ENCODE data around the gene PIK3AP1.

Gene PIK3AP1

DNA sequence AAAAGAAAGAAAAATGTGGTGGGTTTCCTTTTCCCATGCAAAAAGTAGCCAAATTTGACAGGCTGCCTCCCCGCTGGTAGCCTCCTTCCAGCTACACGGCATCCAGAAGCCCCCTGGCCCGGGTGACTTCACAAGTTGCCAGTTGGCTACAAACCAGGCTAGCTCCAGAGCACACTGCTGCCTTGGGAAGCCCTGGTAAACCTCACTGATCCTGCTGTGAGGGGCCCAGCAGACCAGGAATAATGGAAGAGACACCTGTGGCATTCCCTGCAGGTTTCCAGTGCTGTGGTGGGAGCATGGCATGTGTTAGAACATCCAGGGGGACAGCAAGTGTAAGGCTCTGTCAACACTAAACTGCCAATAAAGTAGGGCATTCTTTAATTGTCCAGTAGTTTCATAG, 77.8 kb downstream of the PIK3AP1 start:
- DNase-seq (ENCODE audit: low read depth): no peak

DNA sequence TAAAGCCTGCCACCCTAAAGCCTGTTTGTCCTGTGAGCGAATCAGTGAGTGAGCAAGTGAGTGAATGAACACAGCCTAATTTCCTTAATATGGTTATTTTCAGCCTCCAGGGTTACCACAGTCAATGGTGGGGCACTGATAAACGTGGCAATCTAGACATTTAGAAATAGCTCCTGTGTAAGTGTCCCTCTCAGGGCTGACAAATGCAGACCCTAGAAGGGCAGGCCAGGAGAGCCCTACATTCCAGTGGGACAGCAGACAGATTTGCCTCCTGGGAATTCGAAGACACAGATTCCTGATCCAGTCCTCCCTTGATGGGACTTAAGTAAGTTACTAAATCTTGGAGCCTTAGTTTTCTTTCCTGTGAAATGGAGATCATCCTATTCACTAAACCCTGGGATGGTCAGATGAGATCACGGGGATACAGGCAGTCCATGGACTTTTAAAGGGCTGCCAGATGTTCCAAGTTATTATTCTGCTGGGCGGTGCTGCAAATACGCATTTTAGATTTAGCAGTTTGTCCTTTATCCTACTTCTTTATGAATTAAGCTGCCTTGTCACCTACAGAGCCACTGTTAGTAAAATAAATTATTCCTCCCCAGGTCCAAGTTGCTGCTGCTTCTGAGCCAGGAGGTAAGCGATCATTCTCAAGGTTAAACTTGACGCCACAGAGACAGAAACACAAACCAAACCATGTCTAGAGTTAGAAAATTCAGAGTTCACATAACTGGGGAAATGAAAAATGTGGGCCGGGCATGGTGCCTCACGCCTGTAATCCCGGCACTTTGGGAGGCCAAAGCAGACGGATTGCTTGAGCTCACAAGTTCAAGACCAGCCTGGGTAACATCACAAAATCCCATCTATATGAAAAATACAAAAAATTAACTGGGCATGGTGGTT, 78.7 kb downstream of the PIK3AP1 start:
- no peak for DNase-seq (ENCODE audit: low read depth)

DNA sequence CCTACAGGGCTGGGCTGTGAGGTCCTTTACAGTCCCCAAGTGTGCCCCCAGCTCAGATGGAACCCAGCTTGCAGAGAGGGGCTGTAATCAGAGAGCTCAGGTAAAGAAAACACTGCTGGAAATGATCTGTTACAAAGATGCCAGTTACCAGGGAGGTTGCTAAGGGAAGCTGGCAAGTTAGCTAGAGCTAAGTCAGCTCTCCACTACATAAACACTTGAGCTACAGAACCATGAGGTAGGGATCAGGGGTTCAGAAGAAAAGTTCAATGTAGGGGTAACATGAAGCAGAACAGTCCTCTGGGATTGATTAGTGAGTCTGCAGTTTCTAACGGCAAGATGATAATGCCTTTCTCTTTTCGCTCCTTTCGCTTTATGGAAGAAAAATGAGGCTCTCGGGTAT, 80.4 kb downstream of the PIK3AP1 start:
- DNase-seq (ENCODE audit: low read depth): no peak

DNA sequence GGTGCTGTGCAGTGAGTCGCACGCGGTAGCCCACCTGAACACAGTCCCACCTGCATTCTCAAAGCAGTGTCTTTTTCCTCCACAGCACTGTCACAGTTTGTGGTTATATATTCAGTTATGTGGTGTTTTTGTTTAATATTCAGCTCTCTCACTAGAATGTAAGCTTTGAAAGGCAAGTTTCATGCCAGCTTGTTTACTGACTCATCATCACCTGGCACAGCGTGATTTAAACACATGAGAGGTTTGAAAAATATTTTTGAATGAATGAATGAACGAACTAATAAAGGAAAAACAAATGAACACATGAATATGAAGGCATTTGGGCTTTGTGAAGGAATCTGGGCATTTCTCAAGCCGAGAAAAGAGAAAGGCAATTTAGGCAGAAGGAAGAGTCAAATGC, 81.6 kb downstream of the PIK3AP1 start:
- DNase-seq (ENCODE audit: low read depth): no peak

DNA sequence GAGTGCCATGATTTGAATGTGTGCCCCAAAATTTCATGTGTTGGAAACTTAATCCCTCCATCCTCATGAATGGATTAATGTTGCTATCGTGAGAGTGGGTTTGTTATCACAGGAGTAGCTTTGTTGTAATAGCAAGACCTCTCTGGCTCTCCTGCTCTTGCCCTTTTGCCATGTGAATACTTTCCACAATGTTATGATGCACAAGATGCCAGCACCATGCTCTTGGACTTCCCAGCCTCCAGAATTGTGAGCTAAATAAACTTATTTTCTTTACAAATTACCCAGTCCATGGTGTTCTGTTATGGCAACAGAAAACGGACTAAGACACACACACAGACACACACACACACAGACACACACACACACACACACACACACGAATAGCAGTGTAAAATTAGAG, 82.2 kb downstream of the PIK3AP1 start:
- no peak for DNase-seq (ENCODE audit: low read depth)

DNA sequence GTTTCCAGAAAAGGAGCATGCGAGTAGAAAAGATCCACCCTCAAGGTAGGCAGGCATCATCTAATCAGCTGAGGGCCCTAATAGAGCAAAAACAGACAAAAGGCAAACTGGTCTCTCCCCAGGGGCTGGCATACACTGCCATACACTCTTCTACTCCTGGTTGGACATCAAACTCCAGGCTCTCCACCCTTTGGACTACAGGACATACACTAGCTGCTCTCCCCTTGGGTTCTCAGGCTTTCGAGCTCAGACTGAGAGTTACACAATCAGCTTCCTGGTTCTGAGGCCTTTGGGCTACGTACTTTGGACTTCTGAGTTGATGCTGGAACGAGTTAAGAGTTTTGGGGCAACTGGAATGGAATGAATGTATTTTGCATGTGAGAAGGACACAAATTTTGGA, 82.6 kb downstream of the PIK3AP1 start:
- DNase-seq (ENCODE audit: low read depth): no peak

DNA sequence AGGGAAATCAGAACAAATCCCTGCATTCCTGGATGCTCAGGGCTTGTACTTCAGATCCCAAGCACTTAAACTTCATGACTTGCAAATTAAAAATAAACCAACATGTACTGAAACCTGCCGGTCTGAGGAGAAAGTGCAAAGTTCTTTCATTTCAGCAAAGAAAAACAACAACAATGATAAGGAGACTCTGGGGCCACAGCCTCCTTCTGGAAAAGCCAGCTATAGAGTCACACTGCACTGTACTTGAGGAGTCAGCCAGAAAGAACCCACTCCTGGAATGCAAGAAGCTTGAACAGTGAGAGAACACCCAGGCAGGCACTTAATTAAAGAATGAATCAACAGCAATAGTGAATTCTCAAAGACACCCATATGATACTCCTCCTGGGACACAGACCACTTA, 83.8 kb downstream of the PIK3AP1 start:
- no peak for DNase-seq (ENCODE audit: low read depth)

DNA sequence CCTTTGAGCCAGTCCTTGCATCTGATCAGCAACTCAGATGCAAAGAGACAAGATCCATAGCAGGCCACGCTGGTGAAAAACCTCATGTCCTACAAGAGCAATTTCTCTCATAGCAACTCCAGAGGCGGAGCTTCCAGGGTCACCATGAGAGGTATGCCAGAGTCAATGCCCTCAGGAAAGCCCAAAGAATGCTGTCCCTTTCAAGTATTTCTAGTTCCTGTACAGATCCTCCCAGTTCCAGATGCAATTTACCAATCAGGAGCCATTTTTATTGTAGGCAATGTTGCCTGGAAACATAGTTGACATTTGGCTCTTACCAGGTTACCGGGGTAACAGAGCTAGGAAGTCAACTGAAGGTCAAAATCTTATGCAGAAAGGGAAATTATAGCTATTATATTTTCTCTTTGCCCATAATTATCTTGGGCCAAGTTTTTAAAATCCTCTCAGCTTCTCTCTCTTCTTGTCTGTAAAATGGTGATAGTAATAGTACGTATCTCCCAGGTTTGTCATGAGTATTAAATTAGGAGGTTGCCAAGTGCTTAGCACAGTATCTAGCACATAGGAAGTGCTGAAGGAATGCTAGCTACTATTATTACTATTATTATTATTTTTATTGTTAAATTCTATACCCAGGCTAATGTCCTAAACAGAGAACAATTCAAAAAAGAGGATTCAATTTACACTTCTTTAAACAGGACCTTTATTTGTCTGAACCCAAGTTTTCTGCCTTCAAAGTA, 87.2 kb downstream of the PIK3AP1 start:
- DNase-seq (ENCODE audit: low read depth): no peak

DNA sequence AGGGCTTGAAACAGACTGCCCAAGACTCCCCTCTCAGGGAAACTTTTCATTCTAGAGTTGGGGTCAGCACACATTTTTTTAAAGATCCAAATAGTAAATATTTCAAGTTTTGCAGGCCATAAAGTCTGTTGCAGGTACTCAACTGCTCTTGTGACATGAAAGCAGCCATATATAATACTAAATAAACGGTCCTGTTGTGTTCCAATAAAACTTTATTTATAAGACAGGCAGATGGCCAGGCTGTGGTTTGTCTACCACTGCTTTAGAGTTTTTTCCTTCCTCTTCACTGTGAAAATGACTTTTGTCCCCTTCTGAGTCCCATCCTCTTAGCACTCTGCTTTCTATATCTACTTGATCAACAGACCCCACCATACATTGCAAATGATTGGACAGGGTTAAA, 93.0 kb downstream of the PIK3AP1 start:
- no peak for DNase-seq (ENCODE audit: low read depth)

DNA sequence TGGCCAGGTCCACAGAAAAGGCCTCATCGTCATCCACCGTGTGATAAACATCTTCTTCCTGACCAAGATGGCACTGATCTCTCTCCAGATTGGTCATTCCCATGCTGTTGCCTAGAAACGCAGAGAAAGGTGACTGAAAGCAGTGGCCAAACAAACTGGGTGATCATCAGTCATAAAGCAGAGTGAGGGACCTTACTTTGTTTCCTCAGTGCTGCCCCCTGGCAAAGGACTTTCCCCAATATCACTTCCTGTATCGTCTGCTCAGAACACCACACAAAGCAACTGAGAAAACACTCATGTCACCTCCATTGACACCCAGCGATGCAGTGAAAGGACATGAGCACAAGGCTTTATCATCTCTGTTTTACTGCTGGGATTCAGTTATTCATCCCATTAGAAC, 93.5 kb downstream of the PIK3AP1 start:
- DNase-seq (ENCODE audit: low read depth): no peak

DNA sequence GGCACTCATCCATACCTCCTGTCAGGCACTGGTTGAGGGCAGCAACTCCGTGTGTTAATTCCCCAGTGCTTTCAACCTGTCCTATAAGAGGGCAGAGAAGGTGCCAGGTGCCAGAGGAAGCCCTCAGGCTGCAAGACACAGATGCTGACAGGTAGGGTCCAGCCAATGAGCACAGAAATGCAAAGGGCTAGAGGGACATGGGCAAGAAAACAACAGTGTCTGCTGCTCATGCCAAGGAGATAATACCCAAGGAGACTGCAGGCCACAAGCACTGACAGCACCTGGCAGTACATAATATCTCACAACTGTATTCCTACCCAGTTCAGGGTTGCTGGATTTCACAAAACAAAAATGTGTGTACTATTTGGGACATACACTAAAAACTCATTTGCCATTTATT, 95.1 kb downstream of the PIK3AP1 start:
- DNase-seq (ENCODE audit: low read depth): no peak

DNA sequence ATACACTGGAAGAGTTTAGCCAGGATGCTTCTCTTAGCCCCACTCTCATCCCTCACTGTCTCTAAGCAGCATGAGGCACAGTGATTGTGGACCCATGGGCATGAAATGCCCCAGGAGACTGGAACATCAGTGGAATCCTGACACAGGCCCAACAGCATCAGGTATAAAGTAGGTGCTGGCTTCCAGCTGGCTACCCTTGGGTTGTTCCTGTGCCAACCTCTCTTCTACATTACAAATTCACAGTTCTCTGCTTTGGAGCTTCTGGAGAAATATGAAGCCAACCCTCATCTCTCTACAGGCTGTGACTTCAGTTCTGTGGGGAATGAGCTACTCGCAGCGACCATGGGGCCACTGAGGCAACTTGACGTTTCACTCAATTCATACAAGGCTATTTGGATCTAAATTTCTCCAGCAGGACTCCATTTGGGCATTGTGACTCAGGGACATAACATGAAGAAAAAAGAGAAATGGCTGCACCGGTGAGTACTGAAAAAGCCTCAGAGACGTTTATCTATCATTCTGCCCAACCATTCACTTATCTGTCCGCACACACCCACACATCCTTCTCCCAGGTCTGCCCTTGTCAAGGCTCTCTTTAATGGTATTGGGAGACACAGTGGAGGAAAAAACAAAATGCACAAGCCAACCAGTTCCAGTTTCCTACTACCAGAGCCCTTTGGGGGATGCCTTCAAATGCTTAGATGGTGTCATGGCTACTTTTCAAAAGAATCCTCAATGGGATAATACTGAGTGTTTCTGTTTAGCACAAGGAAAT, 98.1 kb downstream of the PIK3AP1 start:
- DNase-seq (ENCODE audit: low read depth): no peak

DNA sequence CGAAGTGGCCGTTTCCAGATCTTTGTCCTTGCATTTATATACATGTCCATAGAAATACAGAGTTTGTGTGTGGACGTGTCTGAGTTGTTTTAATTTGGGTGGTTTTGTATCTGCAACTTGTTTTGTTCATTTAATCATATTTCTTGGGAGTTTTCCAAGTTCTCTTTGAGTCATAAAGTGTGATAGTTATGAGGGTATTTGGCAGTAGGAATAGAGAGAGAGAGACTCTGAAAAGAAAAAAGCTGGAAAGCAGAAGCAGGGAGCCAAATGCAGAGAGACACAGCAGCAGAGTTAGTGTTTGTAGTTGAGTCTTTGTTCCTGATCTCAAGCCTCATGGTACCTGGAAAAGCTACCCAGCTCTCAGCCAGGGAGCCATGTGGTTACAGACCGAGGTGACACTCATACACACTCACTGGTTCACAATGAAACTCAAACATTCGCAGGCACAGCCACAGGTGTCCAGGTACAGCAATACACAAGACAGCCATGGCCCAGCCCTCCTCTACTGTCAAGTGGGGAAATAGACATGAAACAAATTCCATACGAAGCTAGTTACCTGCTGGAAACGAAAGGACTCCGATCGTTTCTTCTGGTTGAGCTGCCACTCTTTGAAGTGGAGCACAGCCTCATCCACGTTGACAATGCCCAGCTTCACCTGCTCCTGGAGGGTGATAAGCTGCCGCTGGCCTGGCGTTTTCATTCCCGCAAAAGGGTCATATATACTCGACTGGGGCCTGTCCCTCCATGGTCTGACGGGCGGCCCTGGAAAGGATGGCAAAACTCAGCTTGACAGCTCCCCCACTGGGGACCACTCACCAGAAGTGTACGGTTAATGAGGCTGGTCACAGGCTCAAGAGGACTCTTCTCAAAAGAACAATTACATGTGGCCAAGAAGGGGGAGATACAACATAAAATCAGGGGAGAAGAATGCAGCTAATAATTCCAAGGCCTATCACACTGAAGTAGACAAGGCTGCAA, 100.2 kb downstream of the PIK3AP1 start:
- no peak for DNase-seq (ENCODE audit: low read depth)

DNA sequence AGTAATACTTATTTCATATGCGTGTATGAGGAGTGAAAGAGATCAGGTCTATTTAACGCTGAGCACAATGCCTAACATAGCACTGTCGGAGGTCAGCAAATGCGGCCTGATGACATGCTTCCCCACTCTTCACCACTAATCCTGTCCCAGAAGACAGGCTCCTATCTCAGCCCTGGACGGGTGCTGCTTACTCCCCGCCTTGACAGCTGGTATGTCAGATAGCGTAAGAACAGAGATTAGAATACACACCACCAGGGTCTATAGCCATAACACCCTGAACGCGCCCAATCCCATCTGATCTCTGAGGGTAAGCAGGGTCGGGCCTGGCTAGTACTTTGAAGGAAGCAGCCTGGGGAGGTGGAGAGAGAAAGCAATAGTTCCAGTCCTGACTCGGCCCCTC, 101.2 kb downstream of the PIK3AP1 start:
- no peak for DNase-seq (ENCODE audit: low read depth)

DNA sequence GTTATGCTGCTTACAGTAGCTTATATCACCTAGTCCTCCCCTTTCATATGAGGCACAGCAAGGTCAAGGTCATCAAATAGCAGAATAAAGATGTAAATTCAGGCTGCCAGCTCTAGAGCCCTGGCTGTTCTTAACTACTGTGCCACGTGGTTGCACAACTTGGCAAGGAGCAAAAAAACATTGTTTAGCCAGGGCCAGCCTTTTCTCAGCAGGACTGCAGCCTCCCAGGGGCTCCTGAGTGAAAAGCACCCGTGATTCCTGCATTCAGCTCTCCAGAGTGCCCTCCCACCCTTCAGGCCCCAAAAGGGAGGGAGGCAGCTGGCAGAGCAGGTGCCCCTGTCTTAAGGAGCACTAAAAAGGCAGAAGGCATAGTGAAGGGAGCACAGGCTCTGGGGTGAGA, 101.7 kb downstream of the PIK3AP1 start:
- DNase-seq (ENCODE audit: low read depth): no peak

DNA sequence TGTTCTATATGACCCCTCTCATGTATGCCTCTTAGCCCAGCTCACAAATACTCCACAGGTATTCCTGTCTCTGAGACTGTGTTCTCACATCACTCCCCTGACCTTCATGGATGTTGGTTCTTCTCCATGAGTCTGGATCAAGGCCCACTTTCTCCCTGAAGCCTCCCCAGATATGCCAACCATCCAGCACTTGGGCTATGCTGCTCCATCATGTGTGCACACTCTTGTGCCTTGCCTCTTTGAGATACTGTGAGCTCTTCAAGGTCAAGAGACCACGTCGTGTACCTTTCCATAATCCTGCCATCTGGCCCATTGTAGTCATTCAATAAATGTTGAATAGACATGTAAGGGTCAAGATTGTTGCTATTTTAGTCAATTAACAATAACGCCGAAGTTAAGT, 103.4 kb downstream of the PIK3AP1 start:
- no peak for DNase-seq (ENCODE audit: low read depth)

DNA sequence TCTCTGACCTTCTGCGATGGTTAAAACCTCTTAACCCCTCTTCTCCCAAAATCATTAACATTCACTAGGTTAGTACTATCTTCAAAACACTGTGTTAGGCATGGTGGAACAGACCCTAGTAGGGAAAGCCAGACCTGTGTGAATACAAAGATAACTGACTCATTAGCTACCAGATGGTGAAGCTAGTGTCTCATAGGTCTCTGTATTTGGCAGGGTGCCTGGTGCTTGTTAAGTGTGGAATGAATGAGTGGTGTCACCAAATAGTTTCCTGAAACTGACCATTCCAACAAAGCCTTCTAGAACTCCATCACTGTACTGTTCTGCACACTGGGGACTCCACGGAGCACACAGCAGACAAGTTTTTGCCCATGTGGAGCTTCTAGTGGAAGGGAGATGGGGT, 105.8 kb downstream of the PIK3AP1 start:
- DNase-seq (ENCODE audit: low read depth): no peak

DNA sequence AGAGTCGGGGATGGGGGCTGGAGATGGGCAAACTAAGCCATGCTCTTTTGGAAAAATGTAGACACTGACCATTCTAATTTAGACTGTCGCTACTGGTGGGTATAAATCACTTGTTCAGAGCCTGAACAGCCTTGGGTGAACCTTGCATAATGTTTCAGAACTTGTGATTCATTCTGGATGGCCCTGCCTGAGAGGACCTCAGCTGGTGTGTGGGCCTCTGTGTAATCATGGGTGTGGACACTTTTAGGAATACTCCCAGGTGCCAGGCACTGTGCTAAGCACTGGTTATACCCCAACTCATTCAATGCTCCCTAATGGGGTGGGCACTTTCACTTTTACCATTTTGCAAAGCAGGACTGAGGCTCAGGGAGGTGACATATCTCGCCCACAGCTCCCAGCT, 106.7 kb downstream of the PIK3AP1 start:
- no peak for DNase-seq (ENCODE audit: low read depth)

DNA sequence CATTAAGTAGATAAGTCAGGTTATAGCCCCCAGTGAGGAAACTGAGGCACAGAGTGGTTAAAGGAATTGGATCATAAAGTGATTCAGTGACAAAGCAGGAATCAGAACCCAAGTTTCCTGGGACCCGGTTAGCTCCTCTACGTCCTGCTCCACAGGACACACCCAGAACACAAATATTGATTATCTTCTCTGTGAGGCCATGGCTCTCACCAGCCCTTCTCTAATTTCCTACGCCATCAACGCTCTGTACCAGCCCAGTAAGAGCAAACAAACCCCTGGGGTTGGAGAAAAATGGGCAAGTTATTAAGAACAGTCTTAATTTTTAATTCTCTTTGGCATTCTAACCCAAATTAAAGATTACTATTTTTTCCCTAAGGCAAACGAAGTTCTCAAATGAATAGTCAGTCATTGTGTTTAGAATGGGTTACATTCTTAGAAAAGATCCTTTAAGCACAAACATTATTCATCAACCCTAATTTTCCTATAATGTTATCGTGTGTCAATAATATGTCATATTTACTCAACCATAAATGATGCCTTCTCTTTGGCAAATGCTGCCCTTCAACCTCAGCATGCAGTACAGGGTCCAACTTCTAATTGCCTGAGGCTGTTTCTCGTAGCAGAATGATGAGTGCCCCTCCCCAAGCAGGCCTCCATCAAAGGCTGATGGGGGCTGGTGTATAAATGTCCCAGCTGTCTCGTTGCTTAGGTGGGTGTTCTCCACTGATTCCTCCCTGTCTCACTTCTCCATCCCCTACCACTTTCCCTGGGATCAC, 108.1 kb downstream of the PIK3AP1 start:
- no peak for DNase-seq (ENCODE audit: low read depth)

DNA sequence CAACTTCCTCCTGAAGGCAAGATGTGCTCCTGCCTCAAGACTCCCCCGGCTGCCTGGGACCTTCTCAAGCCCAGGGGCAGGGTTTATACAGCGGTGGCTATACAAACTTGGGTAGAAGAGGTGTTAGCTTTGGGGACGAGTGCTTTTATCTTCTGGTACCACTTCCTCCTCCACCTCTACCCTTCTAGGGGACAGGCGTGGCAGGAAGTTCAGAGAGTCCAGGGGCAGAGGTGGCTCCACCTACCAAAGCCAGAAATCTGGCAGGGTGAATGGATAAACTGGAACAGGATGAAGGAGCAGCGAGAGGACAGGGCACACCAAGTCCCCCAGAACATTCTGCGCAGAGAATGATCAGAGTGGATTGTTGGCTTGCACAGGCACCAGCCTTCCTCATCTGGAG, 109.5 kb downstream of the PIK3AP1 start:
- no peak for DNase-seq (ENCODE audit: low read depth)

DNA sequence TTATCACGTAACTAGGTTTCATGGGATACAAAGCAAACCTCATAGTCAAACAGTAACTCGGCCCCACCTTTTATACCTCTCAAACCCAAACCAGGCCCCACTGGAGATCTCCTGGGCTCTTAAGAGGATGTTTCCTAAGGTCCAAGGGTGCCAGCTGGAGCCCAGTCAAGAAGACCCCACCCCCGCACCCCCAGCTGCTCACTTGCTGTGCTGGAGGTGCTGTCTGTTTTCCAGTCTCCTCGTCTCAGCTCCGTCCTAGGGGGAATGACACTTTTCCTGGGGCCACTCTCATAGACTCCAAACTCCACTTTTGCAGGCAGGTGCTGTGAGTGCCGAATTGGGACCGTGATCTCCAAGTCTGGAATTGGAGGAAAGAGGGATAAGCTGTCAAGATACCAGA, 110.8 kb downstream of the PIK3AP1 start:
- DNase-seq (ENCODE audit: low read depth): no peak

All from T-helper 22 cell (primary cell).